Suprapubic skin (tissue), 4 donors: ENCODE data around the gene LRCH1.

Experiments used
- POLR2A ChIP-seq, 2 donors: fragments of 450-650 bp; IDR thresholded peaks; one replicate each; pipeline ENCODE4 v1.6.1; 2017; ENCODE audit warnings: antibody characterized with exemption in 2 of 2, mild to moderate bottlenecking in 2 of 2, moderate library complexity in 2 of 2
- POLR2AphosphoS5 ChIP-seq, 3 donors: sonication (generic); formaldehyde crosslinking; IDR thresholded peaks; one replicate each; pipeline ENCODE4 v1.6.1; 2017; ENCODE audit warnings: antibody characterized with exemption in 3 of 3
- TF ChIP-seq, protein P1 (sequence below), 2 donors: fragments of 200-600 bp in 1 of 2; fragments of 450-650 bp in 1 of 2; sonication (generic) in 1 of 2; IDR thresholded peaks; one replicate each; pipeline ENCODE4 v1.5.1; 2016 to 2019; ENCODE audit warnings: antibody characterized with exemption in 2 of 2, mild to moderate bottlenecking in 1 of 2, moderate library complexity in 1 of 2

GRCh38 chr13:46594374-46595078 is 41.6 kb downstream of the LRCH1 start:
- TF ChIP-seq POLR2A (IDR thresholded peaks at IDR 0.05) (no peak), POLR2AphosphoS5 (IDR thresholded peaks at IDR 0.05) (no peak)
- TF ChIP-seq, protein P1, sequence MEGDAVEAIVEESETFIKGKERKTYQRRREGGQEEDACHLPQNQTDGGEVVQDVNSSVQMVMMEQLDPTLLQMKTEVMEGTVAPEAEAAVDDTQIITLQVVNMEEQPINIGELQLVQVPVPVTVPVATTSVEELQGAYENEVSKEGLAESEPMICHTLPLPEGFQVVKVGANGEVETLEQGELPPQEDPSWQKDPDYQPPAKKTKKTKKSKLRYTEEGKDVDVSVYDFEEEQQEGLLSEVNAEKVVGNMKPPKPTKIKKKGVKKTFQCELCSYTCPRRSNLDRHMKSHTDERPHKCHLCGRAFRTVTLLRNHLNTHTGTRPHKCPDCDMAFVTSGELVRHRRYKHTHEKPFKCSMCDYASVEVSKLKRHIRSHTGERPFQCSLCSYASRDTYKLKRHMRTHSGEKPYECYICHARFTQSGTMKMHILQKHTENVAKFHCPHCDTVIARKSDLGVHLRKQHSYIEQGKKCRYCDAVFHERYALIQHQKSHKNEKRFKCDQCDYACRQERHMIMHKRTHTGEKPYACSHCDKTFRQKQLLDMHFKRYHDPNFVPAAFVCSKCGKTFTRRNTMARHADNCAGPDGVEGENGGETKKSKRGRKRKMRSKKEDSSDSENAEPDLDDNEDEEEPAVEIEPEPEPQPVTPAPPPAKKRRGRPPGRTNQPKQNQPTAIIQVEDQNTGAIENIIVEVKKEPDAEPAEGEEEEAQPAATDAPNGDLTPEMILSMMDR (IDR thresholded peaks at IDR 0.05), result no peak
